WTC11 (cell line): ENCODE data around the gene RPS6KA2. TPM values are rescaled to one million over a fixed set of nuclear protein-coding genes. Genes with fewer than 3 reads are reported as not detected.

Experiments used
- ATAC-seq: fragments of 200-7000 bp; cut with Tn5 transposase; 2 replicates; pipeline ENCODE4 v1.10.0; 2021; ENCODE audit warnings: mild to moderate bottlenecking, moderate library complexity
- CTCF ChIA-PET: fragments of 300-600 bp; sonication (Branson Sonifier 250); formaldehyde crosslinking; loops from one replicate; lab custom pipeline; 2021; ENCODE audit warnings: antibody characterized with exemption; lab: Charles Lee
- POLR2A ChIA-PET: fragments of 350-600 bp; sonication (Branson Sonifier 250); formaldehyde crosslinking; loops from one replicate; lab custom pipeline; 2021; ENCODE audit warnings: antibody characterized with exemption; lab: Charles Lee
- DNase-seq: peaks from one replicate; pipeline ENCODE4 v3.0.0; 2021; ENCODE audit warnings: low spot score
- H3K27ac Mint-ChIP-seq: 2 replicates; pipeline ENCODE4 v1.8.0; 2021; ENCODE audit warnings: mixed read lengths
- H3K27me3 Mint-ChIP-seq: 2 replicates; pipeline ENCODE4 v1.8.0; 2021; ENCODE audit warnings: low read depth, mild to moderate bottlenecking, moderate library complexity, mixed read lengths
- H3K36me3 Mint-ChIP-seq: 2 replicates; pipeline ENCODE4 v1.8.0; 2021; ENCODE audit warnings: mixed read lengths
- H3K4me1 Mint-ChIP-seq: 2 replicates; pipeline ENCODE4 v1.8.0; 2022; ENCODE audit warnings: mixed read lengths
- H3K4me3 Mint-ChIP-seq: 2 replicates; pipeline ENCODE4 v1.8.0; 2021; ENCODE audit warnings: mild to moderate bottlenecking, moderate library complexity, mixed read lengths
- H3K9me3 Mint-ChIP-seq: 2 replicates; pipeline ENCODE4 v1.8.0; 2021; ENCODE audit warnings: mixed read lengths
- ATF3 ChIP-seq: sonication (generic); formaldehyde crosslinking; conservative IDR thresholded peaks from 2 replicates; pipeline ENCODE4 v1.8.1; 2022; ENCODE audit warnings: mild to moderate bottlenecking, missing genetic modification reagents
- CREB1 ChIP-seq: sonication (generic); formaldehyde crosslinking; IDR thresholded peaks from 2 replicates; pipeline ENCODE4 v1.8.0; 2023; ENCODE audit warnings: mild to moderate bottlenecking, missing genetic modification reagents
- CTCF ChIP-seq: fragments of 200-600 bp; IDR thresholded peaks from 2 replicates; pipeline ENCODE4 v1.8.0; 2022; ENCODE audit warnings: antibody characterized with exemption
- GRHL2 ChIP-seq: fragments of 250-450 bp; sonication (Bioruptor Pico); IDR thresholded peaks from 2 replicates; pipeline ENCODE4 v1.8.0; 2022; ENCODE audit warnings: mild to moderate bottlenecking, moderate library complexity; ENCODE audit not compliant: insufficient replicate concordance, severe bottlenecking
- IRF2 ChIP-seq: sonication (generic); formaldehyde crosslinking; IDR thresholded peaks from 2 replicates; pipeline ENCODE4 v1.8.0; 2022; ENCODE audit warnings: low read depth, missing genetic modification reagents, borderline replicate concordance
- JAZF1 ChIP-seq: fragments of 250-450 bp; sonication (Bioruptor Pico); IDR thresholded peaks from 2 replicates; pipeline ENCODE4 v1.9.0; 2021; ENCODE audit warnings: moderate library complexity, mild to moderate bottlenecking, inconsistent platforms
- RELA ChIP-seq: sonication (generic); formaldehyde crosslinking; IDR thresholded peaks from 2 replicates; pipeline ENCODE4 v1.8.1; 2022; ENCODE audit warnings: missing genetic modification reagents, mild to moderate bottlenecking, borderline replicate concordance
- RORB ChIP-seq: fragments of 250-450 bp; sonication (Bioruptor Pico); IDR thresholded peaks from 2 replicates; pipeline ENCODE4 v1.9.0; 2021; ENCODE audit warnings: mild to moderate bottlenecking
- SMAD3 ChIP-seq: sonication (generic); formaldehyde crosslinking; IDR thresholded peaks from 2 replicates; pipeline ENCODE4 v1.8.0; 2022; ENCODE audit warnings: missing genetic modification reagents, mild to moderate bottlenecking, borderline replicate concordance
- SP1 ChIP-seq: sonication (generic); formaldehyde crosslinking; conservative IDR thresholded peaks from 2 replicates; pipeline ENCODE4 v1.8.1; 2022; ENCODE audit warnings: missing genetic modification reagents
- ZBTB21 ChIP-seq: sonication (generic); formaldehyde crosslinking; IDR thresholded peaks from 2 replicates; pipeline ENCODE4 v1.8.1; 2023; ENCODE audit warnings: mild to moderate bottlenecking, missing genetic modification reagents, borderline replicate concordance
- ZMAT4 ChIP-seq: fragments of 250-450 bp; sonication (Bioruptor Pico); IDR thresholded peaks from 2 replicates; pipeline ENCODE4 v1.9.0; 2021; ENCODE audit warnings: mild to moderate bottlenecking
- ZNF121 ChIP-seq: sonication (generic); formaldehyde crosslinking; IDR thresholded peaks from 2 replicates; pipeline ENCODE4 v1.8.0; 2023; ENCODE audit warnings: missing genetic modification reagents
- ZNF671 ChIP-seq: fragments of 250-450 bp; sonication (Bioruptor Pico); IDR thresholded peaks from 2 replicates; pipeline ENCODE4 v1.8.0; 2021; ENCODE audit warnings: mild to moderate bottlenecking
- total RNA-seq: library from RNA; stranded (reverse); gene quantifications from 3 replicates; pipeline ENCODE4 v1.2.3, GENCODE V29; 2021
- TF ChIP-seq, protein P1 (sequence below): fragments of 250-450 bp; sonication (Bioruptor Pico); IDR thresholded peaks from 2 replicates; pipeline ENCODE4 v1.8.0; 2021; ENCODE audit warnings: mild to moderate bottlenecking
- TF ChIP-seq, protein P2 (sequence below): sonication (generic); formaldehyde crosslinking; IDR thresholded peaks from 2 replicates; pipeline ENCODE4 v1.8.0; 2023; ENCODE audit warnings: missing genetic modification reagents
- TF ChIP-seq, protein P3 (sequence below): fragments of 250-450 bp; sonication (Bioruptor Pico); IDR thresholded peaks from 2 replicates; pipeline ENCODE4 v2.1.2; 2022; ENCODE audit warnings: mild to moderate bottlenecking, moderate library complexity
- TF ChIP-seq, protein P4 (sequence below): sonication (generic); formaldehyde crosslinking; IDR thresholded peaks from 2 replicates; pipeline ENCODE4 v1.8.0; 2023; ENCODE audit warnings: mild to moderate bottlenecking, missing genetic modification reagents

RPS6KA2 gene
- total RNA-seq, 1 experiment from 2014 or later = 24.2 TPM

DNA sequence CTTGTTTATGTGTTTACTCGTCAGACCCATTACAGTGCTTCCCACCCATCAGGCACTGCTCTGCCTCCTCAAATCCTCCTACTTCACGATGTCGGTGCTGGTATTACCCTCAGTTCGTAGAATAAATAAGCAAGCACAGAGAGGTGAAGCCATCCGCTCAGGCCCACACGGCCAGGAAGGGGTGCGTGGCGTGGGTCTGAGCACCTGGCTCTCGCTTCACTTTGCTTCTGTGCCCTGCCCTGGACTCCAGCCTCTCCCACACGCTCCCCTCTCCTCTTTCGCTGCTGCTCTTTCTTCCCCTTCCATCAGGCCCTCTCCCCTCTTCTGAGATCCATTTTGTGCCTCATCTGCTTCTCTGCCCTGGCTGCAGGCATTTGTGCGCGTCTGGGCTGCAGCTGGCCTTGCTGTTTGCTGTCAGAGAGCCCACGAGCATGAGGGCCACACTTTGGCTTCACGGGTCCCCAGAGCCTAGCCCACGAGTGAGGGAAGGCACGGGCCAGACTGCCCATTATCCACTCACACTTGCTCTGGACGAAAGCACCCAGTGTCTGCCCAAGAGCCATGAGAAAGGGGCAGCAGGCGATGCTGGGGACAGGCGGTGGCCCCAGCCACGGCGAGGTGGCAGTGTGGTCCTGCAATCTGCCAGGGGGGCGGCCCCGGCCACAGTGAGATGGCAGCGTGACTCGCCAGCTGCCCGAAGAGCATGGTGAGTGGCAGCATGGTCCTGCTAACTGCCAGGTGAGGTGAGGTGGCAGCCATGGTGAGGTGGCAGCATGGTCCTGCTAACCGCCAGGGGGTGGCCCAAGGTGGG is 148.1 kb downstream of the RPS6KA2 start (continued):
- TF ChIP-seq, protein P1, sequence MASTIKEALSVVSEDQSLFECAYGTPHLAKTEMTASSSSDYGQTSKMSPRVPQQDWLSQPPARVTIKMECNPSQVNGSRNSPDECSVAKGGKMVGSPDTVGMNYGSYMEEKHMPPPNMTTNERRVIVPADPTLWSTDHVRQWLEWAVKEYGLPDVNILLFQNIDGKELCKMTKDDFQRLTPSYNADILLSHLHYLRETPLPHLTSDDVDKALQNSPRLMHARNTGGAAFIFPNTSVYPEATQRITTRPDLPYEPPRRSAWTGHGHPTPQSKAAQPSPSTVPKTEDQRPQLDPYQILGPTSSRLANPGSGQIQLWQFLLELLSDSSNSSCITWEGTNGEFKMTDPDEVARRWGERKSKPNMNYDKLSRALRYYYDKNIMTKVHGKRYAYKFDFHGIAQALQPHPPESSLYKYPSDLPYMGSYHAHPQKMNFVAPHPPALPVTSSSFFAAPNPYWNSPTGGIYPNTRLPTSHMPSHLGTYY (CRISPR knock-in tag) = no peak
- TF ChIP-seq GRHL2 = no peak
- TF ChIP-seq JAZF1 (CRISPR knock-in tag) = no peak
- TF ChIP-seq IRF2 (CRISPR knock-in tag) = no peak
- no peak for TF ChIP-seq ZBTB21 (CRISPR knock-in tag)
- TF ChIP-seq, protein P2, sequence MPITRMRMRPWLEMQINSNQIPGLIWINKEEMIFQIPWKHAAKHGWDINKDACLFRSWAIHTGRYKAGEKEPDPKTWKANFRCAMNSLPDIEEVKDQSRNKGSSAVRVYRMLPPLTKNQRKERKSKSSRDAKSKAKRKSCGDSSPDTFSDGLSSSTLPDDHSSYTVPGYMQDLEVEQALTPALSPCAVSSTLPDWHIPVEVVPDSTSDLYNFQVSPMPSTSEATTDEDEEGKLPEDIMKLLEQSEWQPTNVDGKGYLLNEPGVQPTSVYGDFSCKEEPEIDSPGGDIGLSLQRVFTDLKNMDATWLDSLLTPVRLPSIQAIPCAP (CRISPR knock-in tag) = no peak
- no peak for TF ChIP-seq SP1 (CRISPR knock-in tag)
- TF ChIP-seq RORB (CRISPR knock-in tag) = no peak
- TF ChIP-seq CTCF = no peak
- TF ChIP-seq, protein P3, sequence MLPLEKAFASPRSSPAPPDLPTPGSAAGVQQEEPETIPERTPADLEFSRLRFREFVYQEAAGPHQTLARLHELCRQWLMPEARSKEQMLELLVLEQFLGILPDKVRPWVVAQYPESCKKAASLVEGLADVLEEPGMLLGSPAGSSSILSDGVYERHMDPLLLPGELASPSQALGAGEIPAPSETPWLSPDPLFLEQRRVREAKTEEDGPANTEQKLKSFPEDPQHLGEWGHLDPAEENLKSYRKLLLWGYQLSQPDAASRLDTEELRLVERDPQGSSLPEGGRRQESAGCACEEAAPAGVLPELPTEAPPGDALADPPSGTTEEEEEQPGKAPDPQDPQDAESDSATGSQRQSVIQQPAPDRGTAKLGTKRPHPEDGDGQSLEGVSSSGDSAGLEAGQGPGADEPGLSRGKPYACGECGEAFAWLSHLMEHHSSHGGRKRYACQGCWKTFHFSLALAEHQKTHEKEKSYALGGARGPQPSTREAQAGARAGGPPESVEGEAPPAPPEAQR = no peak
- no peak for TF ChIP-seq RELA (CRISPR knock-in tag)
- no peak for TF ChIP-seq CREB1 (CRISPR knock-in tag)

GRCh38 chr6:166477647-166478365 is 149.2 kb downstream of the RPS6KA2 start:
- ATAC-seq = no peak
- Mint-ChIP-seq H3K27me3 (no peaks in the 10 kb centered on the region), H3K4me1 (0 out of 2 replicates have a peak, but pooled peaks cover 7% of the 10 kb centered on the region), H3K4me3 (no peak overlapping the region), H3K27ac (no peak overlapping the region), H3K36me3 (peaks cover 2% of the 10 kb centered on the region), H3K9me3 (no peaks in the 10 kb centered on the region)
- POLR2A ChIA-PET = no interaction called here
- DNase-seq = no peak
- TF ChIP-seq SP1 (CRISPR knock-in tag) = no peak
- TF ChIP-seq, protein P4, sequence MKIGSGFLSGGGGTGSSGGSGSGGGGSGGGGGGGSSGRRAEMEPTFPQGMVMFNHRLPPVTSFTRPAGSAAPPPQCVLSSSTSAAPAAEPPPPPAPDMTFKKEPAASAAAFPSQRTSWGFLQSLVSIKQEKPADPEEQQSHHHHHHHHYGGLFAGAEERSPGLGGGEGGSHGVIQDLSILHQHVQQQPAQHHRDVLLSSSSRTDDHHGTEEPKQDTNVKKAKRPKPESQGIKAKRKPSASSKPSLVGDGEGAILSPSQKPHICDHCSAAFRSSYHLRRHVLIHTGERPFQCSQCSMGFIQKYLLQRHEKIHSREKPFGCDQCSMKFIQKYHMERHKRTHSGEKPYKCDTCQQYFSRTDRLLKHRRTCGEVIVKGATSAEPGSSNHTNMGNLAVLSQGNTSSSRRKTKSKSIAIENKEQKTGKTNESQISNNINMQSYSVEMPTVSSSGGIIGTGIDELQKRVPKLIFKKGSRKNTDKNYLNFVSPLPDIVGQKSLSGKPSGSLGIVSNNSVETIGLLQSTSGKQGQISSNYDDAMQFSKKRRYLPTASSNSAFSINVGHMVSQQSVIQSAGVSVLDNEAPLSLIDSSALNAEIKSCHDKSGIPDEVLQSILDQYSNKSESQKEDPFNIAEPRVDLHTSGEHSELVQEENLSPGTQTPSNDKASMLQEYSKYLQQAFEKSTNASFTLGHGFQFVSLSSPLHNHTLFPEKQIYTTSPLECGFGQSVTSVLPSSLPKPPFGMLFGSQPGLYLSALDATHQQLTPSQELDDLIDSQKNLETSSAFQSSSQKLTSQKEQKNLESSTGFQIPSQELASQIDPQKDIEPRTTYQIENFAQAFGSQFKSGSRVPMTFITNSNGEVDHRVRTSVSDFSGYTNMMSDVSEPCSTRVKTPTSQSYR = no peak
- no peak for TF ChIP-seq SMAD3
- no peak for TF ChIP-seq ATF3
- TF ChIP-seq, protein P2 (CRISPR knock-in tag) = no peak
- TF ChIP-seq ZMAT4 (CRISPR knock-in tag) = no peak
- TF ChIP-seq RELA (CRISPR knock-in tag) = no peak
- 0 out of 2 replicates have a peak, but pooled peaks have one; percentile 12 for TF ChIP-seq ZNF121
- TF ChIP-seq ZNF671 (CRISPR knock-in tag) = no peak
- CTCF ChIA-PET = interaction anchor here (1.0 kb wide), 1 partner anchor 35 kb away, joined by 3 read pairs; no protein-coding TSS in a partner anchor
